Stomach smooth muscle (tissue), 2 donors: Measurements from ENCODE around the gene TRERF1.

Experiments used
- H3K27ac ChIP-seq: one replicate; pipeline ENCODE4 v1.7.0; 2013; ENCODE audit warnings: mild to moderate bottlenecking, low read length, inconsistent platforms
- H3K27me3 ChIP-seq, 2 donors: one replicate each; pipeline ENCODE4 v1.7.0; 2013; ENCODE audit warnings: low read length in 2 of 2; ENCODE audit not compliant: insufficient read depth in 2 of 2, control insufficient read depth in 1 of 2
- H3K36me3 ChIP-seq, 2 donors: one replicate each; pipeline ENCODE4 v1.7.0; 2013; ENCODE audit warnings: low read length in 2 of 2; ENCODE audit not compliant: control insufficient read depth in 2 of 2, insufficient read depth in 2 of 2
- H3K4me1 ChIP-seq: one replicate; pipeline ENCODE4 v1.7.0; 2013; ENCODE audit warnings: low read length; ENCODE audit not compliant: control insufficient read depth, insufficient read depth
- H3K4me3 ChIP-seq, 2 donors: one replicate each; pipeline ENCODE4 v1.7.0; 2013; ENCODE audit warnings: low read length in 2 of 2
- H3K9ac ChIP-seq, 2 donors: one replicate each; pipeline ENCODE4 v1.7.0; 2013; ENCODE audit warnings: low read length in 2 of 2, mild to moderate bottlenecking in 1 of 2
- H3K9me3 ChIP-seq, 2 donors: one replicate each; pipeline ENCODE4 v1.7.0; 2013; ENCODE audit warnings: low read length in 2 of 2; ENCODE audit not compliant: control insufficient read depth in 2 of 2
- donor health status: healthy.
- donor health status: Pancreatic carcinoma.

TRERF1 gene

DNA sequence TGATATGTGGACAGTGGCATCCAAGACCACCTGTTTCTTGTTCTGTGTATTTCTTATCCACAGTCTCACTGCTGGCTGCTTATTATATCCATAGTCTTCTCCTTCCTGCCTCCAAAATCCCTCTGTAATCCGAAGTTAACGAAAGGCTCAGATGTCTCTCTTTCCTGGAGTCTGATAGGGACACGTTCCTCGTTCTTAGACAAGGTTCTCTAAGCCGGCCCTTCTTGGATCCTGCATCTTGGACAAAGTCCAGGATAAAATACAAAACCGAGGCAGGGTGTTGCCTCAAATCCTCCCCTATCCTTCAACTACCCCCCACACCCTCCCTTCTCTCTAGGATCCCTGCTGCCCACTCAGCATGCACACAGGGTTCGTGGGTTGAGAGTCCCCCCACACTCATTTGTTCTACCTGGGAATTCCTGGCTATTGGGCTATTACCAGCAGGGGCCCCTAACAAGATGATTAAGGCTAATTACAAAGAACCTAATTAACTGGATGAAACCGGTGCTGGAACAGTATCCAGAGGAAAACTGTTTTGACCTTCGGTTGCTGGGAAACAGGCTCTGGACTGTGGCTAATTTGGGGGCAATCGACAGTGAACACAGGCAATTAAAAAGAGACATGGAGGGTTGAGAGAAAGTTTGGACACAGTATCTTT lies 201.3 kb downstream of the TRERF1 start:
- Histone ChIP-seq H3K27ac (no peak overlapping the region), H3K36me3 (peaks cover 23 to 33% of the 10 kb centered on the region in 2 donors), H3K9ac (no peak overlapping the region), H3K9me3 (no peaks in the 10 kb centered on the region), H3K27me3 (no peaks in the 10 kb centered on the region), H3K4me3 (no peak overlapping the region), H3K4me1 (peaks cover 11% of the 10 kb centered on the region)

DNA sequence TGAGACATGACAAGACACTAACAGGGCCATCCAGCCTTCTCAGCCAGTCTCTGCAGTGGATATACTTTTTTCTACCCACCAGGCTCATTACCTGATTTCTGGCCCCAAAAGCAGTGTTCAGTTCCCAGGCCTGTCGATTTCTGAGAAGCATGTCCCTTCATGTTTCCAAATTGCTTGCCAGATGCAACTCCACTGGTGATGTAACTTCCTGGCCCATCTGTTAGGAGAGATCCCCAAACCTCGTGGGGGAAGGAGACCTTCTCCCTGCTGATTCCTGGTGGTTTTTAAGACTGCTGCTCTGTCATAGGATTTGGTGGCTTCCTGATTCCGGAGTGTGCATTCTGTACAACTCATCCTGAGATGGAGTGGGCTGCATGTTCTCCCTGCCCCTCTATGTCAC lies 202.4 kb downstream of the TRERF1 start:
- no peak overlapping the region for H3K27ac ChIP-seq
- no peaks in the 10 kb centered on the region for H3K27me3 ChIP-seq
- no peak overlapping the region for H3K4me3 ChIP-seq
- H3K4me1 ChIP-seq = peaks cover 11% of the 10 kb centered on the region
- H3K9me3 ChIP-seq = no peaks in the 10 kb centered on the region
- H3K36me3 ChIP-seq = peaks cover 15 to 29% of the 10 kb centered on the region in 2 donors
- H3K9ac ChIP-seq = no peak overlapping the region

DNA sequence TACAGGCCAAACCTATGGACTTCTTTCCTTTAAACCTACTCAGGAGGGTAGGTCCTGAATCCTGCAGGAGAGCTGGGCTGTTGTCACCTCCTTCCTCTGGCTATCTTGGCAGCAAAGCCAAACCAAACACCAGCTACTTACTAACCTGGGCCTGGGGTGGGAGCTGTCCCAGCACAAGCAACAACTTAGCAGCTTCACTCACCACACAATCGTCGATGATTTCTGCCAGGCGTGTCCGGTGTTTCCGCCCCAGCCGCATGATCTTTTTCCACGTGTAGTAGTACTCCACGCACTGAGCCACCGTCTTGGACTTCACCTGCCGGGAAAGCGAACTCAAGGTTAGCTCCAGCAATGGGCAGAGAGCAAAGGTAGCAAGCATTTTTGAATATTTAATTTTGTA lies 208.7 kb downstream of the TRERF1 start:
- H3K36me3 ChIP-seq = peaks cover 6 to 23% of the 10 kb centered on the region in 2 donors
- no peak overlapping the region for H3K4me3 ChIP-seq
- no peaks in the 10 kb centered on the region for H3K27me3 ChIP-seq
- no peak overlapping the region for H3K9ac ChIP-seq
- H3K9me3 ChIP-seq = no peaks in the 10 kb centered on the region
- H3K27ac ChIP-seq = no peak overlapping the region
- H3K4me1 ChIP-seq = no peaks in the 10 kb centered on the region

GRCh38 chr6:42241915-42242314 lies 209.8 kb downstream of the TRERF1 start:
- no peaks in the 10 kb centered on the region for H3K4me1 ChIP-seq
- H3K9ac ChIP-seq = no peak overlapping the region
- H3K9me3 ChIP-seq = no peaks in the 10 kb centered on the region
- H3K36me3 ChIP-seq = peaks cover 6 to 23% of the 10 kb centered on the region in 2 donors
- H3K4me3 ChIP-seq = no peak overlapping the region
- no peaks in the 10 kb centered on the region for H3K27me3 ChIP-seq
- H3K27ac ChIP-seq = no peak overlapping the region

GRCh38 chr6:42239736-42240375 lies 211.9 kb downstream of the TRERF1 start:
- H3K9me3 ChIP-seq = no peaks in the 10 kb centered on the region
- H3K9ac ChIP-seq = no peak overlapping the region
- H3K27ac ChIP-seq = no peak overlapping the region
- no peak overlapping the region for H3K4me3 ChIP-seq
- peaks cover 9 to 26% of the 10 kb centered on the region in 2 donors for H3K36me3 ChIP-seq
- H3K4me1 ChIP-seq = no peaks in the 10 kb centered on the region
- no peaks in the 10 kb centered on the region for H3K27me3 ChIP-seq

DNA sequence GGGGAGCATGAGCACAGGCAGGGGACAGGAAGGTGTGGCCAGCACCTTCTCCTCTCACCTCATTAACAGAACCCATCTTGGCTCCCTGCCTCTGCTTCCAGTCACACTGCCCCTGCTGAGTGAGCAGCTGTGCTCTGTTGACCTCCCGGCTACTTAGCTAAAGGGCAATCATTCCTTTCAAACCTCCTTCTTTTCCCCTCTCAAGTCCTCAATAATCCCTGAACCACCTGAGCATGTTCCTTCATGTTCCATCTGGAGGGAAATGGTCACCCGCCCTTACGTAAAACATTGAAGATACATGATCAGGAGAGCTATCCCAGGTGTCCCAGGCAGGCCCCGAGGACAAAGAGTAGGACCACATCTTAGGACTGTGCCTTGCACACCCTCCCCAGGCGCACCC lies 212.4 kb downstream of the TRERF1 start:
- Histone ChIP-seq H3K9ac (no peak overlapping the region), H3K36me3 (peaks cover 9 to 26% of the 10 kb centered on the region in 2 donors), H3K27me3 (no peaks in the 10 kb centered on the region), H3K4me3 (no peak overlapping the region), H3K4me1 (no peaks in the 10 kb centered on the region), H3K9me3 (no peaks in the 10 kb centered on the region), H3K27ac (no peak overlapping the region)

DNA sequence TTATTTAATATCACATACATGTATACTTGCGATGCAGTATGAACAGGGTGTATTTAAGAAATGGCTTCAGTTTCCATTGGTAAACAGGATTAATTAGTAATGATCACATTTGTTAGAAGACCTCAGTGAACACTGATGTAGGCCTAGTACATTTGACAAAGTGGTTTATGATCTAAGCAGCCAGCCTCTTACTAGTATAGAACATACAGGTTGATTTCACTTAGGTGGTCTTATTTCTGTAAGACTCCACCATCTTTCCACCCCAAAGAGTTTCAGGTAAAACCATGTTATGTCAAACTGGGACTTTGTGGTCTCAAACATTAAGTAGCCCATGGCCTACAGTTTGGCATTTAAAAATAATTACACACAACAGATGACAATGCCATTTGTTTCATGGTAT lies 213.9 kb downstream of the TRERF1 start:
- Histone ChIP-seq H3K9ac (no peak overlapping the region), H3K9me3 (no peaks in the 10 kb centered on the region), H3K27me3 (no peaks in the 10 kb centered on the region), H3K4me1 (no peaks in the 10 kb centered on the region), H3K4me3 (no peak overlapping the region), H3K36me3 (peaks cover 9 to 22% of the 10 kb centered on the region in 2 donors), H3K27ac (no peak overlapping the region)

DNA sequence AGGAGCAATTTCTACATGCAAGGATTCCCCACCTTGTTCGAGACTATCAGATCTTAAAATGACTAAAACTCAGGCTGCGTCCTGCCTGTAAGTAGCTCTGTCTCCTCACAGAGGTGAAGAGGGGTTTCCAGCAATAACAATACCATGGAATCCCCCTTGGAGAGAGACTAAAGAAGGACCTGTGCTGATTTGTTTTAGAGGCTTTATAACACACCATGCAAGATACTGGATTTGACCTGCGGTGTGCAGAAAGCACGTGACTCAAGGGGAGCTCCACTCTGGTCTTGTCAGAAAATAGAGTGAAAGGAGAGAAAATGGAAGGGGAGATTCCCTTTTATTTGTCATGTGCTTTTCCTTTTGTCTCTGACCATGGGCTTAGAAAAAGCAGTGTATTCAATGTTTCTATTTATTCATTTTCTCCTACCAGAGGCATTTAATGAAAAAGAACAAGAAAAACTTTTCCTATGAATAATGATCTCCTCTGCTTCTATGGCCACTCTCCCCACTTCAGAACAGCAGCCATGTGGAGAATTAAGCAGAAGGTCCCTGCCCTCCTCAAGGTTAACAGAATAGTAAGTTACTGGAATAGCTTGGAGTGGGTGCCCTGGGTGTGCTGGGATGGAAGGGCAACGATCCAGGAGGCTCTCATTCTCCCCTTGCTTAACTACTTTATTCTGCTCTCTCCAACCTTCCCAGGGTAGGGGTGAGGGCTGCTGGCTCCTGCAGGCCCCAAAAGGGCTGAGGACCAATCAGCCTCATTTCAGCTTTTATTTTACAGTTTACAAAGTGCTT lies 214.8 kb downstream of the TRERF1 start:
- no peak overlapping the region for H3K9ac ChIP-seq
- no peaks in the 10 kb centered on the region for H3K27me3 ChIP-seq
- H3K36me3 ChIP-seq = peaks cover 9 to 16% of the 10 kb centered on the region in 2 donors
- no peaks in the 10 kb centered on the region for H3K4me1 ChIP-seq
- no peaks in the 10 kb centered on the region for H3K9me3 ChIP-seq
- H3K27ac ChIP-seq = no peak overlapping the region
- H3K4me3 ChIP-seq = no peak overlapping the region

- Histone ChIP-seq H3K4me1 (no peaks in the 10 kb centered on the region), H3K36me3 (peaks cover 12 to 18% of the 10 kb centered on the region in 2 donors), H3K9me3 (no peaks in the 10 kb centered on the region), H3K4me3 (no peak overlapping the region), H3K9ac (no peak overlapping the region), H3K27ac (no peak overlapping the region), H3K27me3 (no peaks in the 10 kb centered on the region)
Observed at GRCh38 chr6:42236030-42236429, 215.7 kb downstream of the TRERF1 start.

GRCh38 chr6:42232035-42232434 lies 219.7 kb downstream of the TRERF1 start:
- peaks cover 25 to 26% of the 10 kb centered on the region in 2 donors for H3K36me3 ChIP-seq
- H3K4me1 ChIP-seq = no peaks in the 10 kb centered on the region
- H3K9me3 ChIP-seq = no peaks in the 10 kb centered on the region
- H3K9ac ChIP-seq = no peak overlapping the region
- H3K4me3 ChIP-seq = no peak overlapping the region
- H3K27me3 ChIP-seq = no peaks in the 10 kb centered on the region
- no peak overlapping the region for H3K27ac ChIP-seq
